B cell (primary cell): ENCODE results near the gene MYO9B.

Experiments
- CTCF ChIP-seq: fragments of 200-600 bp; IDR thresholded peaks from one replicate; pipeline ENCODE4 v1.8.0; 2022; ENCODE audit warnings: antibody characterized with exemption, mild to moderate bottlenecking
- EZH2 ChIP-seq: IDR thresholded peaks from 2 replicates; pipeline ENCODE4 v1.6.1; 2012; ENCODE audit warnings: borderline replicate concordance, low read depth, mild to moderate bottlenecking, moderate library complexity, low read length; ENCODE audit not compliant: insufficient read depth, poor library complexity, severe bottlenecking

- TF ChIP-seq CTCF (no peak), EZH2 (no peak)
Observed at GRCh38 chr19:17226002-17226933, 150.7 kb downstream of the MYO9B start, which contains the start of gene OCEL1.
